ENCODE data around the gene AUTS2.
A peak's percentile ranks its signal among the peaks of the same experiment; 100 is the strongest.

AUTS2 gene

GRCh38 chr7:70597066-70597465, 998.8 kb downstream of the AUTS2 start (continued):
- TF ChIP-seq ZNF449 (tag by site-specific recombination; IDR thresholded peaks at IDR 0.05): no peak
- TF ChIP-seq ZNF843 (tag by site-specific recombination; IDR thresholded peaks at IDR 0.05): no peak

- POLR2A ChIA-PET: interaction anchor here (0.6 to 1.1 kb wide), 2 partner anchors 31 to 95 kb away, joined by 3 read pairs; no protein-coding TSS in a partner anchor
- Histone ChIP-seq H3K27ac (ENCODE audit: extremely low read depth, low read depth, low read length) (no peak overlapping the region), H3K9me3 (ENCODE audit: control insufficient read depth, insufficient read depth, low read depth, low read length) (0 out of 2 replicates have a peak, but pooled peaks cover 2% of the 10 kb centered on the region), H3K4me3 (ENCODE audit: low read depth, low read length) (no peak overlapping the region), H3K4me1 (ENCODE audit: control insufficient read depth, insufficient read depth, low read length) (peaks cover 12% of the 10 kb centered on the region), H3K36me3 (ENCODE audit: control insufficient read depth in 2 of 2, insufficient read depth in 1 of 2, low read length in 2 of 2) (no peaks in the 10 kb centered on the region)
- 0 out of 2 replicates have a peak, but pooled peaks have one; percentile 18 for TF ChIP-seq IKZF3 (tag by site-specific recombination; IDR thresholded peaks at IDR 0.05)
- 0 out of 2 replicates have a peak, but pooled peaks have one; percentile 12 for TF ChIP-seq ZNF366 (tag by site-specific recombination; conservative IDR thresholded peaks at IDR 0.05)
- TF ChIP-seq ZNF394 (tag by site-specific recombination; IDR thresholded peaks at IDR 0.05; ENCODE audit: borderline replicate concordance): peak; percentile 44; the same call in 1 of the 2 replicates
- TF ChIP-seq ZSCAN30 (tag by site-specific recombination; IDR thresholded peaks at IDR 0.05): no peak
- 0 out of 2 replicates have a peak, but pooled peaks have one; percentile 21 for TF ChIP-seq ZEB2 (tag by site-specific recombination; IDR thresholded peaks at IDR 0.05)
- TF ChIP-seq ZSCAN4 (tag by site-specific recombination; IDR thresholded peaks at IDR 0.05): no peak
- CTCF ChIA-PET: interaction anchor here (0.9 to 1.0 kb wide), 2 partner anchors 11 to 100 kb away, joined by 3 to 5 read pairs; no protein-coding TSS in a partner anchor
These were observed 1000.7 kb downstream of the AUTS2 start for GRCh38 chr7:70598976-70599375.

GRCh38 chr7:70599446-70600190, 1001.3 kb downstream of the AUTS2 start:
- ChIA-PET CTCF (interaction anchor here (0.9 kb wide), 1 partner anchor 10 kb away, joined by 5 read pairs; no protein-coding TSS in a partner anchor), POLR2A (interaction anchor here (0.6 to 1.1 kb wide), 2 partner anchors 30 to 94 kb away, joined by 3 read pairs; no protein-coding TSS in a partner anchor)
- Histone ChIP-seq H3K36me3 (ENCODE audit: control insufficient read depth in 2 of 2, insufficient read depth in 1 of 2, low read length in 2 of 2) (no peaks in the 10 kb centered on the region), H3K27ac (ENCODE audit: extremely low read depth, low read depth, low read length) (no peak overlapping the region), H3K9me3 (ENCODE audit: control insufficient read depth, insufficient read depth, low read depth, low read length) (0 out of 2 replicates have a peak, but pooled peaks cover 2% of the 10 kb centered on the region), H3K4me3 (ENCODE audit: low read depth, low read length) (no peak overlapping the region), H3K4me1 (ENCODE audit: control insufficient read depth, insufficient read depth, low read length) (peaks cover 12% of the 10 kb centered on the region)
- TF ChIP-seq SCRT1 (tag by site-specific recombination; IDR thresholded peaks at IDR 0.05; ENCODE audit: borderline replicate concordance) (0 out of 2 replicates have a peak, but pooled peaks have one; percentile 26), BCL11B (tag by site-specific recombination; IDR thresholded peaks at IDR 0.05; ENCODE audit: low read depth) (no peak), ZNF843 (tag by site-specific recombination; IDR thresholded peaks at IDR 0.05) (no peak), FEZF1 (tag by site-specific recombination; IDR thresholded peaks at IDR 0.05) (no peak), KLF1 (tag by site-specific recombination; IDR thresholded peaks at IDR 0.05) (0 out of 2 replicates have a peak, but pooled peaks have one; percentile 15), ZNF776 (tag by site-specific recombination; IDR thresholded peaks at IDR 0.05; ENCODE audit: borderline replicate concordance) (no peak), KLF17 (tag by site-specific recombination; IDR thresholded peaks at IDR 0.05) (no peak), ZFP3 (tag by site-specific recombination; IDR thresholded peaks at IDR 0.05; ENCODE audit: low read depth) (no peak), ZFP41 (tag by site-specific recombination; IDR thresholded peaks at IDR 0.05; ENCODE audit: borderline replicate concordance) (no peak), ZNF146 (tag by site-specific recombination; IDR thresholded peaks at IDR 0.05) (no peak), ZNF768 (tag by site-specific recombination; IDR thresholded peaks at IDR 0.05) (no peak), ZNF169 (tag by site-specific recombination; IDR thresholded peaks at IDR 0.05) (no peak)
